GM23338 (cell line): ENCODE data around the gene PPP2R5A.

Experiments
- EZH2 ChIP-seq: fragments of 200-600 bp; sonication (generic); IDR thresholded peaks from one replicate; pipeline ENCODE4 v1.8.0; 2017; ENCODE audit warnings: antibody characterized with exemption, mild to moderate bottlenecking, low read depth; ENCODE audit not compliant: unreplicated experiment
- EZH2phosphoT487 ChIP-seq: fragments of 200-600 bp; sonication (generic); IDR thresholded peaks from one replicate; pipeline ENCODE4 v1.8.1; 2018; ENCODE audit warnings: antibody characterized with exemption; ENCODE audit not compliant: unreplicated experiment
- JUNB ChIP-seq: IDR thresholded peaks from one replicate; pipeline ENCODE4 v1.6.1; 2016; ENCODE audit warnings: antibody characterized with exemption; ENCODE audit not compliant: unreplicated experiment
- POLR2AphosphoS5 ChIP-seq: IDR thresholded peaks from 2 replicates; pipeline ENCODE4 v1.6.1; 2016; ENCODE audit warnings: antibody characterized with exemption, low read depth
- TF ChIP-seq, protein P1 (sequence below), 2 experiments: fragments of 200-600 bp in 1 of 2; sonication (generic) in 1 of 2; conservative IDR thresholded peaks; 2 replicates each; pipeline versions ENCODE4 v1.5.1 to v1.6.1; 2016 to 2017; ENCODE audit warnings: antibody characterized with exemption in 2 of 2, low read depth in 2 of 2, mild to moderate bottlenecking in 2 of 2, moderate library complexity in 1 of 2
- TF ChIP-seq, protein P2 (sequence below): IDR thresholded peaks from one replicate; pipeline ENCODE4 v1.6.1; 2018; ENCODE audit warnings: antibody characterized with exemption; ENCODE audit not compliant: unreplicated experiment

DNA sequence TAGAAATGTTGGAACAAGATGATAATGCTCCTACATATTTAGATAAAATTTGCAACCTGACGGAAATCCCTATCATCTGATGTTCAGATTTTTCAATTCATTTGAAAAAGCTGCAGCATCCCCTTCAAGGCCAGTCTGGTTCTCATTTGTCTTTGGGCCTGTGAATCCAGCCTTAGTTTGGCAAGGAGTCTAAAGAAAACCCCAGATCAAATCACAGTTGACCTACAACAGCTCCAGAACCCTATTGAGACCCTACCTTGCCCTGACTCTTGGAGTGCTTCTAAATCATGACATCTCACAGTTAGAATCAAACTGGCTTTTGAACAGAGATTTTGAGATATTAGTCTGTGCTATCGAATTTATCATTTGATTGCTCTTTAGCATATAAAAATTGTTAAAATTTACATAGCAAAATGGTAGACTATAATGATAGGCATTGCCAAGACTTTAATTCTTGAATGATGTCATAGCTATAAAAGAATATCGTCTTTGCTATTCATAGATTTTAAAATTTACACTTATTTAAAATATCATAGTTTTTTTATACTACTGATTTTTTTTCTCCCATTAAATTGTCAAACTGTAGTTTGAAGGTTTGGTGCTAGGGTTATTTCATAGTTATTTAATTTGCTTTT is 2.2 kb downstream of the PPP2R5A start:
- TF ChIP-seq, protein P1, sequence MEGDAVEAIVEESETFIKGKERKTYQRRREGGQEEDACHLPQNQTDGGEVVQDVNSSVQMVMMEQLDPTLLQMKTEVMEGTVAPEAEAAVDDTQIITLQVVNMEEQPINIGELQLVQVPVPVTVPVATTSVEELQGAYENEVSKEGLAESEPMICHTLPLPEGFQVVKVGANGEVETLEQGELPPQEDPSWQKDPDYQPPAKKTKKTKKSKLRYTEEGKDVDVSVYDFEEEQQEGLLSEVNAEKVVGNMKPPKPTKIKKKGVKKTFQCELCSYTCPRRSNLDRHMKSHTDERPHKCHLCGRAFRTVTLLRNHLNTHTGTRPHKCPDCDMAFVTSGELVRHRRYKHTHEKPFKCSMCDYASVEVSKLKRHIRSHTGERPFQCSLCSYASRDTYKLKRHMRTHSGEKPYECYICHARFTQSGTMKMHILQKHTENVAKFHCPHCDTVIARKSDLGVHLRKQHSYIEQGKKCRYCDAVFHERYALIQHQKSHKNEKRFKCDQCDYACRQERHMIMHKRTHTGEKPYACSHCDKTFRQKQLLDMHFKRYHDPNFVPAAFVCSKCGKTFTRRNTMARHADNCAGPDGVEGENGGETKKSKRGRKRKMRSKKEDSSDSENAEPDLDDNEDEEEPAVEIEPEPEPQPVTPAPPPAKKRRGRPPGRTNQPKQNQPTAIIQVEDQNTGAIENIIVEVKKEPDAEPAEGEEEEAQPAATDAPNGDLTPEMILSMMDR (conservative IDR thresholded peaks at IDR 0.05; ENCODE audit: low read depth in 2 of 2): no peak
- no peak for TF ChIP-seq EZH2
- no peak for TF ChIP-seq POLR2AphosphoS5
- no peak for TF ChIP-seq EZH2phosphoT487
- TF ChIP-seq JUNB: no peak
- TF ChIP-seq, protein P2, sequence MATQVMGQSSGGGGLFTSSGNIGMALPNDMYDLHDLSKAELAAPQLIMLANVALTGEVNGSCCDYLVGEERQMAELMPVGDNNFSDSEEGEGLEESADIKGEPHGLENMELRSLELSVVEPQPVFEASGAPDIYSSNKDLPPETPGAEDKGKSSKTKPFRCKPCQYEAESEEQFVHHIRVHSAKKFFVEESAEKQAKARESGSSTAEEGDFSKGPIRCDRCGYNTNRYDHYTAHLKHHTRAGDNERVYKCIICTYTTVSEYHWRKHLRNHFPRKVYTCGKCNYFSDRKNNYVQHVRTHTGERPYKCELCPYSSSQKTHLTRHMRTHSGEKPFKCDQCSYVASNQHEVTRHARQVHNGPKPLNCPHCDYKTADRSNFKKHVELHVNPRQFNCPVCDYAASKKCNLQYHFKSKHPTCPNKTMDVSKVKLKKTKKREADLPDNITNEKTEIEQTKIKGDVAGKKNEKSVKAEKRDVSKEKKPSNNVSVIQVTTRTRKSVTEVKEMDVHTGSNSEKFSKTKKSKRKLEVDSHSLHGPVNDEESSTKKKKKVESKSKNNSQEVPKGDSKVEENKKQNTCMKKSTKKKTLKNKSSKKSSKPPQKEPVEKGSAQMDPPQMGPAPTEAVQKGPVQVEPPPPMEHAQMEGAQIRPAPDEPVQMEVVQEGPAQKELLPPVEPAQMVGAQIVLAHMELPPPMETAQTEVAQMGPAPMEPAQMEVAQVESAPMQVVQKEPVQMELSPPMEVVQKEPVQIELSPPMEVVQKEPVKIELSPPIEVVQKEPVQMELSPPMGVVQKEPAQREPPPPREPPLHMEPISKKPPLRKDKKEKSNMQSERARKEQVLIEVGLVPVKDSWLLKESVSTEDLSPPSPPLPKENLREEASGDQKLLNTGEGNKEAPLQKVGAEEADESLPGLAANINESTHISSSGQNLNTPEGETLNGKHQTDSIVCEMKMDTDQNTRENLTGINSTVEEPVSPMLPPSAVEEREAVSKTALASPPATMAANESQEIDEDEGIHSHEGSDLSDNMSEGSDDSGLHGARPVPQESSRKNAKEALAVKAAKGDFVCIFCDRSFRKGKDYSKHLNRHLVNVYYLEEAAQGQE: no peak
